22Rv1 (cell line): Measurements from ENCODE around the gene MRPL53.

Source experiments
- ZFX ChIP-seq: fragments of 450-650 bp; IDR thresholded peaks from 2 replicates; pipeline ENCODE4 v1.6.1; 2017; ENCODE audit warnings: antibody characterized with exemption, borderline replicate concordance
- TF ChIP-seq, protein P1 (sequence below): fragments of 450-650 bp; IDR thresholded peaks from 2 replicates; pipeline ENCODE4 v1.5.1; 2017; ENCODE audit warnings: mild to moderate bottlenecking

DNA sequence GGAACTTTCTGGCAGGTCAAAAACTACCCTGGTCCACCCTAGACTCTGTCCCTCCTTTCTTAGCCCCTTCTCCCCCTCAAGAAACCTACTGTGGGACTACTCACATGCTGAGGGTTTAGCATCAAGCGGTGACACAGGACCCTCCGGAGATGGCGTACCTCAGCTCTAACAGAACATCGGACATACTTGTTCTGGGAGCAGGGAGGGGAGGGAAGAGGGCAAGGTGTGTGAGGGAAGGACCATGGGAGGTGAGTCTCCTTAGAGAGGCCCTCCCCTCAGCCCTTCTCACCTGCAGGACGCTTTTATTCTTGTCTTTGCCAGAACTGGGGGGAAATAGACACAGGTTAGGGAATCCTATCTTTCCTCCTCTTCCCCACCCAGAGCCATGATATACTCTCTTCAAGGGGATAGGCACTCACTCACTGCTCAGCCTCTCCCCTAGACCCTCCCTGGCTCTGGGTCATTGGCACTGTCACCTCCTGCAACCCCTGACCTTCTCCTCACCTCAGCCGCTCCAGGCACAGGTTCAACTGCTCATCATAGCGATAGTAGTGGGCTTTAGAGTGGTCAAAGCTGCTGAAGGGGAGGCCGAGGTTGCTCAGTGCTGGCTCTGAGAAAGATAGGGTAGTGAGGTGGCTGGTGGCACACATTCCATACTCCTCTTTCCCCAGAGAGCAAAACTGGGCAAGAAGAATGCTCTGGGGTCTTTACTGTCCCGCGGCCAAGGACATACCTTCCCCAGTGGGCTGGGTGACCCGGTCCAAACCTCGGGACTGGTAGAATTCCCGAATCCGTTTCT lies 33.2 kb upstream of the MRPL53 start:
- TF ChIP-seq, protein P1, sequence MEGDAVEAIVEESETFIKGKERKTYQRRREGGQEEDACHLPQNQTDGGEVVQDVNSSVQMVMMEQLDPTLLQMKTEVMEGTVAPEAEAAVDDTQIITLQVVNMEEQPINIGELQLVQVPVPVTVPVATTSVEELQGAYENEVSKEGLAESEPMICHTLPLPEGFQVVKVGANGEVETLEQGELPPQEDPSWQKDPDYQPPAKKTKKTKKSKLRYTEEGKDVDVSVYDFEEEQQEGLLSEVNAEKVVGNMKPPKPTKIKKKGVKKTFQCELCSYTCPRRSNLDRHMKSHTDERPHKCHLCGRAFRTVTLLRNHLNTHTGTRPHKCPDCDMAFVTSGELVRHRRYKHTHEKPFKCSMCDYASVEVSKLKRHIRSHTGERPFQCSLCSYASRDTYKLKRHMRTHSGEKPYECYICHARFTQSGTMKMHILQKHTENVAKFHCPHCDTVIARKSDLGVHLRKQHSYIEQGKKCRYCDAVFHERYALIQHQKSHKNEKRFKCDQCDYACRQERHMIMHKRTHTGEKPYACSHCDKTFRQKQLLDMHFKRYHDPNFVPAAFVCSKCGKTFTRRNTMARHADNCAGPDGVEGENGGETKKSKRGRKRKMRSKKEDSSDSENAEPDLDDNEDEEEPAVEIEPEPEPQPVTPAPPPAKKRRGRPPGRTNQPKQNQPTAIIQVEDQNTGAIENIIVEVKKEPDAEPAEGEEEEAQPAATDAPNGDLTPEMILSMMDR: no peak
- TF ChIP-seq ZFX: no peak
